HFFc6 (cell line): ENCODE results near the gene KIF26B. TPM values are rescaled to one million over a fixed set of nuclear protein-coding genes. Genes with fewer than 3 reads are reported as not detected.

Experiments
- DNase-seq: peaks from one replicate; pipeline ENCODE4 v3.0.0-alpha.2; 2018
- H3K27ac Mint-ChIP-seq: 2 replicates; pipeline ENCODE4 v1.8.0; 2020; ENCODE audit warnings: mild to moderate bottlenecking, mixed read lengths
- H3K27me3 Mint-ChIP-seq: 2 replicates; pipeline ENCODE4 v1.8.0; 2021; ENCODE audit warnings: mild to moderate bottlenecking, moderate library complexity, mixed read lengths; ENCODE audit not compliant: insufficient read depth
- H3K36me3 Mint-ChIP-seq: 2 replicates; pipeline ENCODE4 v1.8.0; 2021; ENCODE audit warnings: low read depth, mixed read lengths
- H3K4me1 Mint-ChIP-seq: 2 replicates; pipeline ENCODE4 v1.8.0; 2020; ENCODE audit warnings: low read depth, mixed read lengths
- H3K4me3 Mint-ChIP-seq: 2 replicates; pipeline ENCODE4 v1.8.0; 2020; ENCODE audit warnings: mild to moderate bottlenecking, moderate library complexity, mixed read lengths
- H3K9me3 Mint-ChIP-seq: 2 replicates; pipeline ENCODE4 v1.8.0; 2020; ENCODE audit warnings: mild to moderate bottlenecking, mixed read lengths
- CTCF ChIP-seq: fragments of 200-600 bp; sonication (generic); IDR thresholded peaks from 2 replicates; pipeline ENCODE4 v1.5.0; 2021; ENCODE audit warnings: antibody characterized with exemption, mild to moderate bottlenecking
- total RNA-seq, 6 experiments: library from RNA; stranded (reverse); fragmentation: NEBNext Ultra II Directional; extraction: Animal tissue kit (Norgen Biotek cat#: 25700); gene quantifications; 2 replicates in 1 of 6; 3 replicates in 5 of 6; pipeline ENCODE4 v1.2.3, GENCODE V29; 2021

KIF26B gene
- total RNA-seq, 6 experiments from 2014 or later, result 4.6 to 7.5 (median 5.5) TPM

GRCh38 chr1:245580651-245581050 lies 425.9 kb downstream of the KIF26B start:
- H3K4me1 Mint-ChIP-seq, result peaks cover 20% of the 10 kb centered on the region
- TF ChIP-seq CTCF, result no peak
- no peaks in the 10 kb centered on the region for H3K9me3 Mint-ChIP-seq
- no peak for DNase-seq
- no peak overlapping the region for H3K4me3 Mint-ChIP-seq
- peaks cover 2% of the 10 kb centered on the region for H3K27me3 Mint-ChIP-seq
- H3K27ac Mint-ChIP-seq, result no peak overlapping the region
- peaks cover 4% of the 10 kb centered on the region; the same call in 1 of the 2 replicates for H3K36me3 Mint-ChIP-seq

DNA sequence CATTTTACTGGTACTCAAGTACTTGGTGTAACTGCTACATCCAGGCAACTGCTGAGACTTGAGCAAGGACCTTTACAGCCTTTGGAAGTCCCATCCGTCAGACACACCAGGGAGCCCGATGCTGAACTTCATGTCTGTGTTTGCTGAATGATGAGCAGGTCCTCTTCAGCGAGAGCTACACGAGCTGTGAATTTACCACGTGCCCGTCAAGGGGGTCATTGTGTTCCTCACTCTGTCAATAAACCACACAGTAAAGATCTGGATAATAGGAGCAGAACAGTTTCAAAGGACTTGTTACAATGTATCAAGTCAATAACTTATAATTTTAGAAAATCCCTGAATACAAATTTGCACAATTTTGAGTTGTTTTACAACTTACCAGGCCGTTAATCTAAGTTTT lies 427.2 kb downstream of the KIF26B start:
- peaks cover 4% of the 10 kb centered on the region; the same call in 1 of the 2 replicates for H3K36me3 Mint-ChIP-seq
- TF ChIP-seq CTCF, result no peak
- no peak overlapping the region for H3K4me3 Mint-ChIP-seq
- H3K9me3 Mint-ChIP-seq, result no peaks in the 10 kb centered on the region
- H3K27ac Mint-ChIP-seq, result no peak overlapping the region
- H3K4me1 Mint-ChIP-seq, result peaks cover 18% of the 10 kb centered on the region
- H3K27me3 Mint-ChIP-seq, result peaks cover 2% of the 10 kb centered on the region
- DNase-seq, result no peak

GRCh38 chr1:245583081-245583480 lies 428.3 kb downstream of the KIF26B start:
- TF ChIP-seq CTCF, result no peak
- Mint-ChIP-seq H3K27me3 (peaks cover 2% of the 10 kb centered on the region; the same call in 1 of the 2 replicates), H3K36me3 (no peaks in the 10 kb centered on the region), H3K9me3 (no peaks in the 10 kb centered on the region), H3K4me3 (no peak overlapping the region), H3K27ac (no peak overlapping the region), H3K4me1 (peaks cover 18% of the 10 kb centered on the region)
- DNase-seq, result no peak

GRCh38 chr1:245583575-245584330 lies 429.0 kb downstream of the KIF26B start:
- TF ChIP-seq CTCF, result no peak
- DNase-seq, result no peak
- peaks cover 18% of the 10 kb centered on the region for H3K4me1 Mint-ChIP-seq
- no peaks in the 10 kb centered on the region for H3K9me3 Mint-ChIP-seq
- H3K4me3 Mint-ChIP-seq, result no peak overlapping the region
- H3K36me3 Mint-ChIP-seq, result no peaks in the 10 kb centered on the region
- H3K27me3 Mint-ChIP-seq, result no peaks in the 10 kb centered on the region; the same call in 1 of the 2 replicates
- peak overlapping the region; percentile 29; the same call in 1 of the 2 replicates for H3K27ac Mint-ChIP-seq

GRCh38 chr1:245585252-245585959 lies 430.6 kb downstream of the KIF26B start:
- Mint-ChIP-seq H3K9me3 (no peaks in the 10 kb centered on the region), H3K36me3 (no peaks in the 10 kb centered on the region), H3K27ac (peak overlapping the region; percentile 40; the same call in 1 of the 2 replicates), H3K4me3 (peak overlapping the region; percentile 64), H3K4me1 (peaks cover 20% of the 10 kb centered on the region), H3K27me3 (no peaks in the 10 kb centered on the region; the same call in 1 of the 2 replicates)
- DNase-seq, result peak; percentile 67
- TF ChIP-seq CTCF, result no peak
